HG02588 (cell line): ENCODE measurements around the gene CDK17.
"Not testable (repeated sequence)": the region's sequence is repeated elsewhere in the genome, so short reads cannot be mapped to it uniquely, and the experiment has no call there.

Source experiments
- ATAC-seq: cut with Tn5 transposase; IDR thresholded peaks from one replicate; pipeline ENCODE4 v1.9.1; 2021; ENCODE audit warnings: mild to moderate bottlenecking, moderate library complexity; ENCODE audit not compliant: unreplicated experiment

Gene CDK17

DNA sequence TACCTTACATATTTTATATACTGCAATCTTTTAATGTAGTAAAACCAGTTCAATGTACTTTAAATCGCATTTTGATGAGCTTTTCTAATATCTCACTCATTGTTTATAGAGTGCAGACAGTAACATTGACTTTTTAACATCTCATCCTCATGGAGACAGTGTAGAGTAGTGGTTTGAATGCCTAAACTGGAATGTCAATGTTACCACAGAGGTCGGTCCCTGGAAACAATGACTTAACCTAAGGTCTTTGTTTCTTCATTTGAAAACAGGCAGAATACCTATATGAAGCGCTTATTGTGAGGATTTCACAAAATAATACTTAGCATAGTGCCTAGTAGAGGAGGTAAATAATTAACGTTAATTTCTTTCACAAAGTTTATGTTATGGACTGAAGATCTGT, 5.0 kb downstream of the CDK17 start:
- ATAC-seq = no peak

DNA sequence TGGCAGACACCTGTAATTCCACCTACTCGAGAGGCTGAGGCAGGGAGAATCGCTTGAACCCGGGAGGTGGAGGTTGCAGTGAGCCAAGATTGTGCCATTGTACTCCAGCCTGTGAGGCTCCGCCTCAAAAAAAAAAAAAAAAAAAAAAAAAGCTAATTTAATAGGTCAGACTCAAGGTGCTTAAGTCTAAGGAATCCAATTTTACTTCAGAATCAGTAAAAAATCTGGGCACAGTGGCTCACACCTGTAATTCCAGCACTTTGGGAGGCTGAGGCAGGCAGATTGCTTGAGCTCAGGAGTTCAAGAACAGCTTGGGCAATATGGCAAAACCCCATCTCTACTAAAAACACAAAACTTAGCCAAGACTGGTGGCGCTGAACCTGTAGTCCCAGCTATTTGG, 7.0 kb downstream of the CDK17 start:
- ATAC-seq = not testable (repeated sequence)

DNA sequence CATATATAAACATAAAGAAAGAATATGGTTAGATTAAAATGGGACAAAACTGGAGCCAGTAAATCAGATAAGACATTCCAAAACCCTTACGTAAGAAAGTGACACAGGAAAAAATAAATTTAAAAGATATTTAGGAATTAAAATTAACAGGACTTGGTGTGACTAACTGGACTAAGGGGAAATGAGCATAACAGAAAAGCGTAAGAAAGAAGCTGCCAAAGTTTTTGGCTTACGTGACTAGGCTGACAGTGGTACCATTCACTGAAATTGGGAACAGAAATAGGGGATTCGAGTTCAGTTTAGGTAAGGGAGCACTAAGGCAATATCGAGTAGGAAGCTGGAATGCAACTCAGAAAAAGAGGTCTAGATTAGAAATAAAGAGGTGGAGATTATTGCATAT, 7.8 kb downstream of the CDK17 start:
- no peak for ATAC-seq

DNA sequence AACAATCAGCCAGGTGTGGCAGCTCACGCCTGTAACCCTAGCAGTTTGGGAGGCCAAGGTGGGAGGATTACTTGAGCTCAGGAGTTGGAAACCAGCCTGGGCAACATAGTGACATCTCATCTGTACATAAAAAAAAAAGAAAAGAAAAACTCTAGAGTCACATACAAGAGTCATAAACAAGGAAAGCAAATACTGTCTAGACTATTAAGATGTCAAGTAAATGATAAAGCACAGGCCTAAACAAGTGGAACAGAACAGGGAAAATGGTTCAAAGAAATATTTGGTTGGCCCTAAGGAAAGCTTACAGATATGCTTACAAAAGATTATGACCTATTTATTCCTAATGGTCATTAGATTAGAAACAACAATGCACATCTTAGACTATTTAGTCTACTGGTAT, 12.3 kb downstream of the CDK17 start:
- ATAC-seq = no peak

DNA sequence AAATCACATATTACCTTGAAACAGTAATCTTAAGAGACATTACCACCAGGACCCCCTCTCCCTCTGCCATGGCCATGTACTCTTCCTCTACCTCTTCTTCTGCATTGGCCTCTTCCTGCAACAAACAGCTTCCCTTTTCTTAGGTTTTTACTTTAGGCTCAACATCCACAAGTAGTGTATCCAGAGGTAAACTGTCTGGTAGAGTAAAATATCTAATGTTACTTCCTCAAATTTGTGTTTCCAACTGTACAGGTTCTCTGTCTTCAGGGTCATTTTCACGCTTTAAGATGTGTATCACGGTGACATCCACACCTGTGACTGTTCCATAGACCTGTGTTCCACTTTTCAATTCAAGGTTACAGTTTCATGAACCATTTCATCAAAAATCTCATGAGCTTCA, 13.4 kb downstream of the CDK17 start:
- ATAC-seq = no peak

DNA sequence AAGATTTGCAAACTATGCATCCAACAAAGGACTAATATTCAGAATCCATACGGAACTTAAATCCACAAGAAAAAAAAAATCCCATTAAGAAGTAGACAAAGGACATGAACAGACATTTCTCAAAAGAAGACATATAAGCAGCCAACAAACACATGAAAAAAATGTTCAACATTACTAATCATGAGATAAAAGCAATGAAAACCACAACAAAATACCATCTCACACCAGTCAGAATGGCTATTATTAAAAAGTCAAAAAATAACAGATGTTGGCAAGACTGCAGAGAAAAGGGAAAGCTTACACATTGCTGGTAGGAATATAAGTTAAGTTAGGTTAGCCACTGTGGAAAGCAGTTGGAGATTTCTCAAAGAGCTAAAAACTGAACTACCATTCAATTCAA, 16.2 kb downstream of the CDK17 start:
- ATAC-seq = no peak

DNA sequence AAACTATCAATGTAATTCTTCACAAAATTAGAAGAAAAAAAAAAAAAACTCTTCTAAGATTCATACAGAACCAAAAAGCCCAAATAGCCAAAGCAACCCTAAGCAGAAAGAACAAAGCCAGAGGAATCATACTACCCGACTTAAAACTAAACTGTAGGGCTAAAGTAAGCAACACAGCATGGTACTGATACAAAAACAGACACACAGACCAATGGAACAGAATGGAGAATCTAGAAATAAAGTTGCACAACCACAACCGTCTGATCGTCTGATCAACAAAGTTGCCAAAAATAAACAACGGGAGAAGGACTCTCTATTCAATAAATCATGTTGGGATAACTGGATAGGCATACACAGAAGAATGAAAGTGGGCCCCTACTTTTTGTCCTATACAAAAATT, 16.9 kb downstream of the CDK17 start:
- no peak for ATAC-seq

DNA sequence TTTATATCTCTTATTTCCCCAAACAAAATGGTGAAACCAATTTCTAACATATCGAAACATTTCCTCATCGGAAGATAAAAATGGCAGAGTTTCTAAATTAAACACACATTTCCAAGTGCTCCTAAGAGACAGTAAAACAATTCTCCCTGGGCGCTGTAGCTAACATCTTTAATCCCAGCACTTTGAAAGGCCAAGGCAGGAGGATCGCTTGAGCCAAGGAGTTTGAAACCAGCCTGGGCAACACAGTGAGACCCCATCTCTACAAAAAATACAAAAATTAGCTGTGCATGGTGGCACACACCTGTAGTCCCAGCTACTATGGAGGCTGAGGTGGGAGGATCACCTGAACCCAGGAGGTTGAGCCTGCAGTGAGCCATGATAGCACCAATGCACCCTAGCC, 20.5 kb downstream of the CDK17 start:
- ATAC-seq = not testable (repeated sequence)

DNA sequence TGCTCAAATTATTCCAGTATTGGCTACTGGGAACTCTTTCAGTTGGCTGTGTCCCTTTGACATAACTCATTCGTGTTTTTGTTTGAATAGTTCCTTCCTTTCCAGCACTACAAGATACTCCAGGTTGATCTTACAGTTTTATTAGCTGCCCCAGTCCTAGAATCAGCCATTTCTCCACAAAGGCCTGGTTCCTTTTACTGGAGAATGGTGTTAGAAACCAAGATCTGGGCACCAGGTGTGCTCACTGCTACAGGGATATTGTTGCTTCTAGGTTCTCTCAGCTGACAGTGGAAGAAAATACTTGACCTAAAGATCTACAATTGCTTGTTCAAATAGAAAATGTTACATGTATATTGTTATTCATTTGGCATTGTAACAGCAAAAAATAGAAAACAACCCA, 21.9 kb downstream of the CDK17 start:
- ATAC-seq = no peak

DNA sequence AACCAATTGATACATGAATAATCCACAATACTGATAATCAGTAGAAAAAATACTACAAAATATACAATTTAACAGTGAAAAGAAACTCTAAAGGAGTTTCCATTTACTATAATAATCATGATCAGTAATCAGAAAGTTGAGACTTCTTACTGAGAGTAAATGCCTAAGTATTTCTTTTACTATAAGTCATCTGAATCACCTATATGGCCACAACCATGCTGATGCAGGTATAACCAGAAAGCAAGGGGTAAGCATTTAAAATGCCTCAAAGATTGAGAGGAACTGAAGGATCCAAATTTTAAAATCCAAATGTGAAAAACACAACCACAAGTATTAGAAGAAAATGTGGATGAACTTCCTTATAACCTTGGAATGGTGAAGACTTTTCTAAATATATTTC, 23.4 kb downstream of the CDK17 start:
- ATAC-seq = no peak

DNA sequence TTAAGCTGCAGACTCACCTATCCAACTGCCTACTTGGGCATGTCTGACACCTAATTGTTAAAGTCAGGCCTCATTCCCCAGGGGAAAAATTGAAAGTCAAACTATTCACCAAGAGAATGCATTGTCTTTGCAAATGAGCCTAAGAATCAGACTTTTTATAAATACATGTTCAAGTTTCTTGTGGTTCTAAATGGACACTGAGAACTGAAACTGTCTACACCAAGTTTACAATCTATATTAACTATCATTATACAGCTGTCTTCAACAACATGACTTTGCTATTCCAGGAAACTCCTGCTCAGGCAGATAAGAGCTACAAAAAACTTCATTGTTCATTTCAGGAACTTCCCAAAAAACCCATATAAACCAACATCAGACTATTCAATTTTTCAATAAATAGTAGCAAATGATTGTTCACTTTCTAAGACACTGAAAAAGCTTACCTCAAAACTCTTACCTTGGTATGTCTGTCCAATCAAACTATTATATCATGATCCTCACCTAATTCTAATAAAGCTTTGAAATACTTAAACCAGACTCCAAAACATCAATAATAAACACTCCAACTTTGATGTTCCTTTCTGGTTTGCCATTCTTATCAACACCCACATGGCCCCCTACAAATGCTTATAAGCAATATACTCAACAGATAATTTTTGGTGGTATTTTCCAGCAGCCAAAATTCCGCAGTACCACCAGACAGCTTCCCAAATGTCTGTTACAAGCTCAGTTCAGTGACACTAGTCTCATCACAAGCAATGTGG, 24.2 kb downstream of the CDK17 start:
- ATAC-seq = peak; percentile 70

DNA sequence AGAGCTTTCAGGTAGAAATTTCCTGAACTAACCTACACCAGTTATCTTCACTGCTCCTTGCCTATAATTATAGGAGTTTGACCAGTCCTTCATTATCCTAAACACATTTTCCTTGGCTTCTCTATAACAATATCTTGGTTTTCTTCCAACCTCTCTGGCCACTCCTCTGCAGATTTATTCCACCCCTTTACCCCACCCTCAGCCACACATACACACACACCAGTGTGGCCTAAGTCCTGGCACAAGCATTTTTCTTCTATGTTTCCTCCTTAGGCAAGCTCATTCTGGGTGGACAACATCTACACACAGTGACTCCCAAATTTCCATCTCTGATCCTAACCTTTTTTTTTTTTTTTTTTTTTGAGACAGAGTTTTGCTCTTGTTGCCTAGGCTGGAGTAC, 25.1 kb downstream of the CDK17 start:
- no peak for ATAC-seq

DNA sequence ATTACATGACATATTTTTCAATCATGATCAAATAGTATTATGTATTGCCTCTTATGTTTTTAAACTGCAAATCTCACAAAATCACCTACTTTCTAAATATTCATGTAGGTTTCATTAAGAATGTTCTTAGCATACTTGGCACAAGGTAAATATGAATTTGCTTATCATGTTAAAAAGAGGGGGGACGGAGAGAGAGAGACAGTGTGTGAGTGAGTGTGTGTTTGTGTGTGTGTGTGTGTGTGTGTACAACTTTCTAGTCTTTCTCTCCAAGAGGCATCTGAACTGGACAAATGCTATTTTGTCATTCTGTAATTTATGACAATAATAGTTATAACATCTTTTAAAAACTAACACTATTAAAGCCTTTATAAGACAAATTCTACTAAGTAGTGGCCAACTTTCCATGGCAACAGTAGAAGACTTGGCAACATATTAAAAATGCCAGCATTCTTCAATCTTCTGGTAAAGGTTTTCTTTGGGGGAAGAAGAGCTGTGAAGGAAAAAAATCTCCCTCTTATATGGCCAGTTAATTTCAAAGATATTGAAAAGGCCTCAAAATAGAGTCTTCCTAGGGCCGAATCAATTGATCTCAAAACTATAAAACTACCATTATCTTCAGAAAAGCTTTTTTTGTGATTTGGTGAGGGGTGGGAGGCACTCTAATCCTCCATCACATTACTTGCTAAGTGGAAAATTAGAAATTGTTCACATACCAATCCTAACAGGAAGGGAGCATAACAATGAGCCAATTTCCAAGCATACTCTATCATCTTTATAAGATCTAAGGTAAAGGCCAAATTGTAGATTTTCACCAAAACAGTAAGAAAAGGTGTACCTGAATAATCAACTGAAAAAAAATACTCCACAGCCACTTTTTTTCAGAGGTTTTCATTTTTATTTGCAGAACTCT, 28.2 kb downstream of the CDK17 start:
- ATAC-seq = no peak

DNA sequence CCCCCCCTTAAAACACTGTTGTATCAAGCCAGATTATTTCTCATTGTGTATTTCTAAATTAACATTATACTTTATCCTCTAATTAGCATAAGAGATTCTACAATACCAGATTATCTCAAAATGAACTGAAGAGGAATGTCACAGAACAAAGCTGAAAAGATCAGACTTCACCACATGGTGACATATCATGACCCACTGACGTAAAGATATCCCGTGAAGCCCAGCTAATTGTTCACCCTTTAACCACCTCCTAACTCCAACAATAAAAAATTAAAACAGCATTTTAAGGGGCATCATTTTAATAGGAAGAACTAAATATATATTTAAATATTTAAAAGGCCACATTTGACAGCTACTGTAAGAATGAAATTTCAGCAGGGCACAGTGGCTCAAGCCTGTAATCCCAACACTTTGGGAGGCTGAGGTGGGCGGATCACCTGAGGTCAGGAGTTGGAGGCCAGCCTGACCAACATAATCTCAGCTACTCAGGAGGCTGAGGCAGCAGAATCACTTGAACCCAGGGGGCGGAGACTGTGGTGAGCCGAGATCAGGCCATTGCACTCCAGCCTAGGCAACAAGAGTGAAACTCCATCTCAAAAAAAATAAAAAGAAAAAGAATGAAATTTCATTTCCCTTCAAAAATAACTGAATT, 29.0 kb downstream of the CDK17 start:
- no peak for ATAC-seq

DNA sequence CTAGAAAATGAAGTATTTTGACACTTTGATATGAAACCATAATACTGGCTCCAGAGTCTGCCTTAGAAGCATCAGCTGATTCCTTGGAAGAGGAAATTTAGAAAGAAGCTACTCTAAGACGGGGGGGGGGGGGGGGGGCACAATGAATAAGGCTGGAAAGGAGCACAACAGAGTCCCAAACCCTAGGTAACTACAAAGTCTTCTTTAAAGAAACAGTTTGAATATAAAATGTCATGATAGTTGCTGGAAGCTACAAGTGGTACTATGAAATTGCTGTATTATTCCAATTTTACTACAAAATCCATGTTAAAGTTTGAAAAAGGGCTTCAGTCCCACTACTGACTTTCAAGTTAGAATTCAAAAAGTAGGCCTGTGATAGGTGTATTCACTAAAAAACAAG, 31.6 kb downstream of the CDK17 start:
- ATAC-seq = no peak

DNA sequence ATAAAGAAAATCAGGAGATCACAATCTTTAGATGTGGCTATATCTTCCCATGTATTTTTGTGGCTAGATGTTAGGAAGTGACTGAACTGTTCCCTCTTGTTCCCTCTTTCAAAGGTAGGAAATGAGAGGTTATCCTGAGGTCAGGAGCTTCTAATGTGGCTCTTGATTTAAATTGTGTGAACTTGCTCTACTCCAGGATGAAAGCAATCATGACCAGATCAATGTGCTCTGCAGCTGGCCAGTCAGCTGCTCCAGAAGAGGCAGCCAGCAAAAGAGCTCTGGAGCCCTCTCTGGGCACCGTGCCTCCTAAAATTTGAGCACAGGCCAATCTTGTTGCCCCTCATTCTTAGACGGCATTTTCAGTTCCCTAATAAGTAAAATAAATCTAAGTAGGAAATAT, 32.0 kb downstream of the CDK17 start:
- no peak for ATAC-seq

DNA sequence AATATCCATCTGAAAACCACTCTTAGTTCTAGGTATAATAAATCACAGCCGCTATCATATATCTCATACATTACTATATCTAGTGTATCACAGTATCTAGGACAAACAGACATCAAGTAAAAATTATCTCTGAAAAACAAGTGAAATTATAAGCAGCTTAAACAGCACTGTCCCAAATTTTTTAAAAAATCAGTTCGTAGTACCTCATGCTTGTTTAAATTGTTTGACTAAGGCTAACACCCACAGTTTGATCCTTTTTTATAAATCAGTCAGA, 33.9 kb downstream of the CDK17 start:
- no peak for ATAC-seq

DNA sequence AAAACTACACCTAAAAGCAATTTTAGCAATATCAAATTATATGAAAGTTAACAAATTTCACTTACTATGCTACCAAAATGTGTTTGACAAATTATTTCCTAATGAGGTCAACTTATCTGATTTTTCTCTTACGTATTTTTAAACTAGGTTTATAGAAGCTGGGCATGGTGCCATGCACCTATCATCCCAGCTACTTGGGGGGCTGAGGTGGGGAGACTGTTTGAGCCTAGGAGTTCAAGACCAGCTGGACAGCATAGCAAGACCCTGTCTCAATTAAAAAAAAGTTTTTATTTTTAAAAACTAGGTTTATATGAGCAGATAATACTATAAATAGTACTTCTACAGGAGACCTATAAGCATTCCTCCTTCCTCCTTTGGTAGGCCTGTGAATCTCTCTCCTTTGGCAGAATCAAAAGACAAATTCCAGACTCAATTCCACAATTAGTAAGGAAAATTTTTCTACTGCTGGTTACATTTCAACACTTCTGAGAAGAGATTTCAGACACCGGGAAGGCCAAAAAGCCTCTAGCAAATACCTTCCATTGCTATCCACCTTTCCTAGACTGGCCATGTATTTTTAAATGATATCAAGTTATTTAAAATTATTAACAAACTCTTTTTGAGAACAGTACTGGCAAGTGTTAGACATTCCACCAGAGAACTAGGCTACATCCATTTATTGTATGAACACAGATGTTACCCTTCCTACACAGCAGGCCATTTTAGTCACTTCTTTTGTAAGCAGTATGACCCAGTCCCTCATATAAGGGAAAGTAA, 34.4 kb downstream of the CDK17 start:
- ATAC-seq = no peak

DNA sequence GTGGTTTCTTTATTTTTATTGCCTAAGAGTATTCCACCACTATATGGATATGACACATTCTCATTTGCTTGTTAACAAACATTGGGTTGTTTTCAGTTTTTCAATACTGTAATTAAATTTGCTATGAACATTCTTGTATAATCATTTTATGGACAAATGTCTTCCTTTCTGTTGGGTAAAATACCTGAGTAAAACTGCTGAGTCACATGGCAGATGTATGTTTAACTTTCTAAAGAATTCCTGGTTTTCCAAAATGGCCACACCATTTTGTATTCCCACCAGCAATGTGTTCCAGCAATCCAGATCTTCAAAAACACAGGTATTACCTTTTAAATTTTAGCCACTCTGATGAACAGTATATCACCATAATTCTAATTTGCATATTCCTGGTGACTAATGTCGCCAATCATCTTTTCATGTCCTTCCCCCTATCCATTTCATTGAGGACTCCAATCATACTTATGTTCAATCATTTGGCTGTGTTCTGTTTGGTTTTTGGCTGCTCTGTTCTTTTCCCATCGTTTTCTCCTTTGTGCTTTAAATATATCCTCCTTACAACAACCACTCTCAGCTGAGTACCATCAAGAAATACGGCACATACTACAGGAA, 36.0 kb downstream of the CDK17 start:
- no peak for ATAC-seq

DNA sequence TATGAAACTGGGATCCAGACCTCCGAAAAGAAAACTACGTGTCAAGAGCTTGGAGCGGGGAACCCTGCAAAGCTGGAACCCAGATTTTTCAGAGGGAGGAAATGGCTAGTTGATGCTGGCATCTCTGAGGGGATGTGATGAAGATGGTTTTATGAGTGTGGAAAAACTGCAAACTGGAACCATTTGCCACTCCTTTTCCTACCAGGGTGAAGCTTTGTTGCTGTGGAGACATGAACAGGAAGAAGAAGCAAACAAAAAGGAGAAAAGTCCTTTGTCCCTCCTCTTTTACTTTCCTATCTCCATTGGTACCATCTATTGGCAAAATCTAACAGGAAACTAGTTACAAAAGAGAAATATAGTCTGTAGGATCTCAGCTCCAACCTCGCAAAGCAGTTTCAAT, 39.2 kb downstream of the CDK17 start:
- no peak for ATAC-seq

DNA sequence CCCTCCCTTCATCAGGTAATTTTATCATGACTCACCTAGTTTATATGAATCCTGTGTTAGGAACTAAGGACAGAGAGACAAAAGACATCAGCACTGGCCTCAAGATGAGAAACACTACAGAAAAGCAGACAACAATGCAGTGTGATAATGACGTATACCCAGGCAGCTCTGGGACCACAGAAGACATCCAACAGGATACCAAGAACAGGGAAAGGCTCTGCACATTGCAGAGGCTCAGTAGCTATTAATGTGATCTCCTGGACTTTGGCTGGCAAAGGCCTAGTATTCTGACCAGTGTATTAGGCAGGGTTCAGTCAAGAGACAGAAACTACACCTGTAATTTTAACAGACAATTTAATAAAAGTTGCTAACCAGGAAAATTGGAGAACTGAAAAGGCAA, 39.7 kb downstream of the CDK17 start:
- ATAC-seq = no peak
